ENCODE data around the gene CYP2A6. TPM values are rescaled to one million over a fixed set of nuclear protein-coding genes. Genes with fewer than 3 reads are reported as not detected.
"Not testable (repeated sequence)": the region's sequence is repeated elsewhere in the genome, so short reads cannot be mapped to it uniquely, and the experiment has no call there.

The CYP2A6 gene
- polyA plus RNA-seq (ENCODE audit: insufficient read length in 4 of 4), result under 1 TPM in 2 of 4 donors, not detected in 2; 0.10 to 0.35 TPM

GRCh38 chr19:40850277-40850676 is at the start of gene CYP2A6:
CYP2A6 (minus strand) TSS chr19:40850447; CDS start chr19:40850426, 21 bp downstream.
- not testable (repeated sequence) for DNase-seq (ENCODE audit: low read depth in 4 of 4, low spot score in 2 of 4)

GRCh38 chr19:40899964-40900363 is 49.7 kb upstream of the CYP2A6 start:
- DNase-seq (ENCODE audit: low read depth in 4 of 4, low spot score in 2 of 4), result not testable (repeated sequence)

- not testable (repeated sequence) for DNase-seq (ENCODE audit: low read depth in 4 of 4, low spot score in 2 of 4)
Observed at GRCh38 chr19:40896843-40897789, 46.9 kb upstream of the CYP2A6 start.

- no peak for DNase-seq (ENCODE audit: low read depth in 4 of 4, low spot score in 2 of 4)
Observed at GRCh38 chr19:40896418-40896796, 46.2 kb upstream of the CYP2A6 start.

- no peak for DNase-seq (ENCODE audit: low read depth in 4 of 4, low spot score in 2 of 4)
Observed at GRCh38 chr19:40893112-40893511, 42.9 kb upstream of the CYP2A6 start.

- no peak for DNase-seq (ENCODE audit: low read depth in 4 of 4, low spot score in 2 of 4)
Observed at GRCh38 chr19:40889366-40889765, 39.1 kb upstream of the CYP2A6 start.

GRCh38 chr19:40888191-40888590 is 37.9 kb upstream of the CYP2A6 start:
- DNase-seq (ENCODE audit: low read depth in 4 of 4, low spot score in 2 of 4), result no peak

- DNase-seq (ENCODE audit: low read depth in 4 of 4, low spot score in 2 of 4), result not testable (repeated sequence)
Observed at GRCh38 chr19:40884187-40884931, 34.1 kb upstream of the CYP2A6 start.

GRCh38 chr19:40882062-40882461 is 31.8 kb upstream of the CYP2A6 start, which contains the start of gene CYP2A7:
CYP2A7 (minus strand) TSS chr19:40882231; CDS start chr19:40882210, 21 bp downstream.
- DNase-seq (ENCODE audit: low read depth in 4 of 4, low spot score in 2 of 4), result not testable (repeated sequence)

- not testable (repeated sequence) for DNase-seq (ENCODE audit: low read depth in 4 of 4, low spot score in 2 of 4)
Observed at GRCh38 chr19:40879349-40879748, 29.1 kb upstream of the CYP2A6 start.

GRCh38 chr19:40875526-40875951 is 25.3 kb upstream of the CYP2A6 start:
- not testable (repeated sequence) for DNase-seq (ENCODE audit: low read depth in 4 of 4, low spot score in 2 of 4)

- not testable (repeated sequence) for DNase-seq (ENCODE audit: low read depth in 4 of 4, low spot score in 2 of 4)
Observed at GRCh38 chr19:40874874-40875273, 24.6 kb upstream of the CYP2A6 start.

GRCh38 chr19:40873873-40874272 is 23.6 kb upstream of the CYP2A6 start:
- DNase-seq (ENCODE audit: low read depth in 4 of 4, low spot score in 2 of 4), result not testable (repeated sequence)

GRCh38 chr19:40872209-40872608 is 22.0 kb upstream of the CYP2A6 start:
- no peak for DNase-seq (ENCODE audit: low read depth in 4 of 4, low spot score in 2 of 4)

GRCh38 chr19:40867701-40868100 is 17.5 kb upstream of the CYP2A6 start:
- no peak for DNase-seq (ENCODE audit: low read depth in 4 of 4, low spot score in 2 of 4)

GRCh38 chr19:40864739-40865496 is 14.7 kb upstream of the CYP2A6 start:
- not testable (repeated sequence) for DNase-seq (ENCODE audit: low read depth in 4 of 4, low spot score in 2 of 4)

- DNase-seq (ENCODE audit: low read depth in 4 of 4, low spot score in 2 of 4), result no peak
Observed at GRCh38 chr19:40862785-40863184, 12.5 kb upstream of the CYP2A6 start.

GRCh38 chr19:40862333-40862732 is 12.1 kb upstream of the CYP2A6 start:
- DNase-seq (ENCODE audit: low read depth in 4 of 4, low spot score in 2 of 4), result no peak

GRCh38 chr19:40858109-40858508 is 7.9 kb upstream of the CYP2A6 start:
- no peak for DNase-seq (ENCODE audit: low read depth in 4 of 4, low spot score in 2 of 4)

- not testable (repeated sequence) for DNase-seq (ENCODE audit: low read depth in 4 of 4, low spot score in 2 of 4)
Observed at GRCh38 chr19:40852467-40853152, 2.4 kb upstream of the CYP2A6 start.
